ENCODE results near the gene ARHGEF17. TPM values are rescaled to one million over a fixed set of nuclear protein-coding genes. Genes with fewer than 3 reads are reported as not detected.

ARHGEF17 gene
- total RNA-seq, 1 donor from 2014 or later, result 71.5 TPM

DNA sequence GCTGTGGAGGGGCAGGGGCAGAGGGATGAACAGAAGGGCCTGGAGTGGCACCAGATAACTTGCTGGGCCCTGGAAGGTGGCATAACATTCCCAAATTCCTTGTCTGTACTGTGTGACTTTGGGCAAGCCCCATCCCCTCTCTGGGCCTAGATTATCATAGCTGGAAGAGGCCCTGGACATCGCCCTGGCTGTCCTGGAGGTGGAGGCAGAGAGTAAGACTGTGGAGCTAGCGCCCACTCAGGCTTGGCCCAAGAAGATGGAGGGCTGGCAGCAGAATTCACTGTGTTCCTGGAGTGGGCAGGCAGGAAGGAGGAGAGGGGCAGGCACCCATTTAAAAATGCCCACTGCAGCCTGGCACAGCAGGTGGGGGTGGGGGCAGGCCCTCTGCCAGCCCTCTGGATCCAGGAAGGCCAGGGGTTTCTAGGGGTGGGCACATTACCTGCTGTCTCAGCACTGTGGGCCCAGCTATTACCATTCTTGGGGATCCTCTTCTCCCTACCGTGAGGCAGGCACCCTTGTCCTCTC is 22.6 kb downstream of the ARHGEF17 start:
- DNase-seq (ENCODE audit: low spot score), result no peak

- no peak for DNase-seq (ENCODE audit: low spot score)
Measured at GRCh38 chr11:73331138-73331916, 23.3 kb downstream of the ARHGEF17 start.

GRCh38 chr11:73333173-73333572 is 25.1 kb downstream of the ARHGEF17 start:
- DNase-seq (ENCODE audit: low spot score), result no peak

DNA sequence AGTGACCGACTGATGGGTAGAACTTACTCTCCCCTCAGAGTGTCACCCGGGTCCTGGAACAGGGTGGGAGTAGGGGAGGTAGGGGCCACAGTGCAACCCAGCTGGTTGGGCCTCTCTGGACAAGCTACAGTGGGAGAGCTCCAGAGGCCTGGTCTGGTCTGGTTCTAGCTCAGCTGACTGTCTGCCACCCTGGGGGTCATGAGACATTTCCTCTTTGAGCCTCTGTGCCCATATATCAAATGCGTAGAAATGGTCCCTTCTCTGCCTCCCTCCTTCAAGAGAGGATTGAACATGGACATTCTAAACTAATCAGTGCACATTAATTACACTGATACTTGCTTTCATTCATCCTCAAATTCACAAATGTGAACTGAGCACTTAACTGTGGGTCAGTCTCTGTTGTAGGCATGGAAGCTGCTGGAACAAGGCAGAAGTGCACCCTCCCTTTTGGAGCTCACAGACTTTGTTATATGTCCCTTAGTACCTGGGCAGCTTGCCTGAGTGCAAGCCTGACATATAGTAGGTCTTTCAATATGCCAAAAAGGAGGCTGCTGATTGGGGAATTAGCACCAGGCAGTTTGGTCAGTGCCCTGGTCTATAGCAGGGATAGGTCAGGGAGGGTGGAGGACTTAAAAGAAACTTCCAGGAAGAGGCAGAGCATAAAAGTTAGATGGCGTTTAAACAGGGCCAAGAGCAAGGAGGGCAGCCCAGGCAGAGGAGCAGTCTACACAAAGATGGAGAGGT is 25.7 kb downstream of the ARHGEF17 start:
- DNase-seq (ENCODE audit: low spot score), result no peak

DNA sequence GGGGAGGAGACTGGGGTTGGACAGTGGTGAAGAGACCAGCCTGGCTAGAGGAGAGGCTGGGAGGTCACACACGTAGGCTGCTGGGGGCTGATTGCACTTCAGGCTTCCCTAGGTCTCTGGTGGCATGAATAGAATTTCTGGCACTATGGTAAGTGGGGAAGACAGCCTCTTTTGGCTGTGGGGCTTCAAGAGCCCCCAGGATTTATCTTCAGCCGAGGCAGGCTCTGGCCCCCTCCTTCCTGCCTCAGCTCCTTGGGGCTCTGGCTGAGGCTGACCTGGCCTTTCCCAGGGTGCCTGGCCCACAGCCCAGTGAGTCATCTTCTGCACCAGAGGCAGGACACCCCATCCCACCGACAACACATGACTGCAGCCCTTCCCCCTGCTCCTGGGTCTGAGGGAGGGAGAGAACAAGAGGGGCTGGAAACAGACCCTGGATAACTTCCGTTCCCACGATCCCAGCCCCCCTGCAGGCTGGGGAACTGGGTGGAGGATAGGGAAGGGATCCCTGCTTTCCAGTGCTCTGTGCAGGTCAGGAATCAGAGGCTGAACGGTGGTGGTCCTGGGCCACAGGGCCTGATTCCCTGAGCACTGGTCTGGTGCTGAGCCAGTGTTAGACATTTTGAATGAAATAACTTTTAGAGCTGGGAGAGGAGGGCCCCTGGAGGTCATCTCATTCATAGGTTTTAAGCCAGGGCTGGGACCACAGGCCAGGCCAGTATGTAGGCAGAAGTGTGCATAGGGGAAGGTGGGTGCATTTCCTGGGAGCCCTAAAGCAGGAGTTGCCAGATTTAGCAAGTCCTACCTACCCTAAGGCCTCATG is 26.5 kb downstream of the ARHGEF17 start:
- DNase-seq (ENCODE audit: low spot score), result peak; percentile 79

GRCh38 chr11:73335204-73335923 is 27.3 kb downstream of the ARHGEF17 start:
- DNase-seq (ENCODE audit: low spot score), result peak; percentile 88

DNA sequence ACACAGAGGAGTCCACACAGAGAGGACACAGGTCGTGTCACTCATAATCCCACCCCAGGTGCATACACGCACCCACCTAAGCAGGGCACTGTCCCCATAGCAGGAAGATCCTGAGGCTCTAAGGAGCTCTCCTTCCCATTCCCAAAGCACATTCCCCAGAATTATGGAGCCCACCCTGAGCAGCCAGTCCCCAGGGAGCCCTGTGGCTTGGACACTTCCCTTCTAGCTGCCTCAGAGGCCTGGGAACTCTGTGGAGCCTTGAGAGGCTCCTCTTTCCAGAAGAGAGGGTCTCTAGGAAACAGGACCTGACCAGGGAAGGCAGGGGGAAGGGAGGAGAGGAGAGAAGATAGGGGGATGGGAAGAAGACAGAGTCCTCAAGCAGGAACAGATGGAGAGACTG is 29.8 kb downstream of the ARHGEF17 start:
- DNase-seq (ENCODE audit: low spot score), result no peak

DNA sequence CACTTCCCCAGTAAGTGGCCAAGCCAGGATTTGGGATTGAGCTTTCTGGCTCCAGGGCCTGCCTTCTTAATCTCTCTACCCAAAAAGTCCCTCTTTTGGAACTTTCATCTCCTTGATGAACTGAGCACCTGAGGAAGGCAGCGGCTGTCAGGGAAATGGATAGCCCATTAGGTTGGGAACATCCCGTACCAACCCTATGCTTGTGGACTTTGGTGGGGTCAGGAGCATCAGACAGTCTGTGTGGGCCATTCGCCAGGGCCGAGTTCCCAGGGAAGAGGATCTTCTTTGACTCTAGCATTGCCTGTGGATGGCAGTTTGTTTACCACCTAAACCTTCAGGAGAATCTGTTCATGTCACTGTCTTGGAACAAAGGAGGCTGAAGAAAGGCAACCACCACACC is 30.2 kb downstream of the ARHGEF17 start:
- DNase-seq (ENCODE audit: low spot score), result no peak

DNA sequence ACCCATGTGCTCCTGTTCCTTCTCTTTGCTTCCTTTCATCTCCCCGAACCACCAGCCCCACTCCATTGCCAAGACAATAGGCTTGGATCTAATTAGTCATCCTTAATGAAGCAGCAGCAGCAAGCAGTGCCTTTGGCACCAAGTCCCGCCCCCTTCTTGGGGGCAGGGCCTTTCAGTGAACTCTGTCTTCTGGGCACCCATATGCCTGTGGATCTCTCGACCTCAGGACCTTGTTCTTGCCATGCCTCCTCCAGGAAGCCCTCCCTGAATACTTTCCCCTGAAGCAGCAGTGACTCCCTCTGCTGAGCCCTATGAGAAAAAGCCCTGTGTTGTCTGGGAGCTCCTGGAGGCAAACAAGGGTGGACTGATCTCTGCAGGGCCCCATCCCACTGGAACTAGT is 32.1 kb downstream of the ARHGEF17 start:
- no peak for DNase-seq (ENCODE audit: low spot score)

DNA sequence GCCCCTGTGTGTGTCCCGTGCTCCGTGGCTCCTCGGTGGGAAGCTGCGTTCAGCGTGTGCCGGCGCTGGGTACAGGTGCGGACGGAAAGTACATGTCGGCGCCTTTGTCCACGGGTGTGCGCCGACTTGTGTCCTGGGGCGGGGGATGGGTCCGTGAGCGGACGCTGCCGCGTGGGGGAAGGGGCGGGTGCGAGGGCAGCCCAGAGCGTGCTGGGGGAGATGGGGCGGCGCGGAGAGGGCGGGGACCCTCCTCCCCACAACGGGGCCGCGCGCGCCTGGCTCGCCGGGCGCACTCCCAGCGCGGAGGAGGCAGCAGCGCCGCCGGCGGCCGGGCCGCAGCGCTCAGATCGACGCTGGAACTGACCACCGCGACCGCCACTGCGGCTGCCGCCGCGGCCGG is 34.6 kb downstream of the ARHGEF17 start:
- DNase-seq (ENCODE audit: low spot score), result no peak

- DNase-seq (ENCODE audit: low spot score), result no peak
Measured at GRCh38 chr11:73343076-73343873, 35.2 kb downstream of the ARHGEF17 start.

DNA sequence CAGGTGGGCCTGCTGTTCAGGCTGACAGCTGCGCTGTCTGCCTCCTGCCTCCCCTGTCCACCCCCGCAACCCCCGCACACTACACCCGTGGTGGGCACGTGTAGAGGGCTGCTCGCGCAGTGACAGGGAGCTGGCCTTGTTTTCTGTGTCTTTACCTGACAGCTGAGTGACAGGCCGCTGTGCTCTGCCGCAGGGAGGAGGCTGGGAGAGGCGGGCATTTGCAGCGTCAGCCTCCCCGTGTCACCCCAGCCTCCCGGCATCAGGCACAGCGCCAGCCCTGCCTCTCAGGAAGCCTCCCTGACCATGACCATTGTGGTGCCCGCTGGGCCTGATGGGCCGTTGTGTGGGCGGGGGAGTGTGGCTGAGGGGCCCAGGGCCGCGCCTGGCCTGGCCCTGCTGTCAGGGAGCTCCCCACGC is 36.1 kb downstream of the ARHGEF17 start:
- DNase-seq (ENCODE audit: low spot score), result no peak

GRCh38 chr11:73345481-73346160 is 37.5 kb downstream of the ARHGEF17 start:
- no peak for DNase-seq (ENCODE audit: low spot score)

DNA sequence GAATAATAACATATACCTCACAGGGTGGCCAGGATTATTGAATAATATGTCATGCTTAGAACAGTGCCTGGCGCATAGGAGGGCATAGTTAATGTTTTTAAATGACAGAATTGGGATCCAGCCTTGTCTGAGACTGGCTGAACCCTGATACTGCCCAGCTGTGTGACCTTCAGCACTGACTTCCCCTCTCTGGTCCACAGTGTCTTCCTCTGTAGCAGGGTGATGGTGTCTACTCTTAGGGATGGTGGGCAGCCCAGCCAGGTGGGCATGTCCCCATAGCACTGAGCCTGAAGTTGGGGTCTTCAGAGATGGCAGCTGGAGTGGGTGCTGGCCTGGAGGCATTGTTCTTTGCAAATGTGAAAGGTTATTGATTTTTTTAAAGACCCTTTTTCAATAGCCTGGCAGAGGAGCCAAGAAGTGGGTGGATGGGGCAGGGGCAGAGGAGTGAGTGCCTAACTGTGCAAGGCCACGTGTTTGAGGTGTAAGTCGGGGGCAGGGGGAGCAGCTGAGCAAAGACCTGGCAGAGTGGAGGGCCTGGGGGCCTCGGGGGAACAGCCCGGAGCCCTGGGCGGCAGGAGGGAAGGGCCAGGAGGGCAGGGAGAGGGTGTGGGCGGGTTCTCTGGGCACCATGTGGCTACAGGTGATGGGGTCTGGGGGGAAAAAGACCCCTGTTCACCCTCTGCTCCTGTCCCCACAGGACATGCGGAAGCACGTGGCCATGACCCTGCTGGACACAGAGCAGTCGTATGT is 38.3 kb downstream of the ARHGEF17 start:
- DNase-seq (ENCODE audit: low spot score), result no peak

- no peak for DNase-seq (ENCODE audit: low spot score)
Measured at GRCh38 chr11:73347067-73347466, 39.0 kb downstream of the ARHGEF17 start.

- DNase-seq (ENCODE audit: low spot score), result no peak
Measured at GRCh38 chr11:73348838-73349237, 40.8 kb downstream of the ARHGEF17 start.

- no peak for DNase-seq (ENCODE audit: low spot score)
Measured at GRCh38 chr11:73349633-73350032, 41.6 kb downstream of the ARHGEF17 start.

DNA sequence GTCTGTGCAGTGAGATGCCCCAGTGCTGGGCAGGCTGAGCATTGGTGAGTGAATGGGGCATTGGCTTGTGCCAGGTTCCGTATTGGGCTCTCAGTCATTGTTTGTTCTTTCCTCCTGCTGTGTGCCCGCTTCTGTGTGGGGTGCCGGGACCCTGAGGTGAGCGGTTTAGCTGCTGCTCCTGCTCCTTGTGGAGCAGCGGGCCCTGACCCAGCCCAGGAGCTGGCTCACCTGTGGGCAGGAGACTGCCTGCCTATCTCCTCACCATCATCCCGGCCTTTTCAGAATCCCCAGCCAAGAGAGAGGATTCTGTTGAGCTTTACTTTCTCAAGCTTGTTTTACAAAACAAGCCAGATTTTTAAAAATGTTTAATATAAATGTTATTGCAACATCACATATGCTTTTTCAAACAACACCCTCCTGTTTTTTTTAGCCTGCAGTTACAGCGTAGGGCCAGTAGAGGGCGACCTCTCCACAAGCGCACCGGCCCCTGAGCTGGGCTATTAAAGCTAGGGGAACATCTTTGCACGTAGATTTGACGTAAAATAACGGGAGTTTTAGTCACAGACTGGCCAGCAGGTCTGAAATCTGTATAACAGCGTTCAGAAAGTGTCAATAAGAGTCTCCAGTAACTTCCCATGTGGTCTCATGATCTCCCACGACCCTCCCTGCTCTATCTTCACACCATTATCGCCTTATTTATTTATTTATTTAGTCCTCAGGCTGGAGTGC is 43.0 kb downstream of the ARHGEF17 start:
- no peak for DNase-seq (ENCODE audit: low spot score)

- DNase-seq (ENCODE audit: low spot score), result no peak
Measured at GRCh38 chr11:73353422-73353821, 45.3 kb downstream of the ARHGEF17 start.

Measured in ureter (tissue), 1 donor.